GM12864 (cell line): ENCODE measurements around the gene SIAH3.

ENCODE experiments used
- DNase-seq: peaks from one replicate; pipeline ENCODE4 v3.0.0-alpha.2; 2011; ENCODE audit warnings: low read depth
- H3K4me3 ChIP-seq: 2 replicates; pipeline ENCODE4 v1.5.1; 2011; ENCODE audit warnings: mild to moderate bottlenecking, low read depth, low read length, control low read depth
- CTCF ChIP-seq: IDR thresholded peaks from 2 replicates; pipeline ENCODE4 v1.5.1; 2011; ENCODE audit warnings: low read depth, mild to moderate bottlenecking, moderate library complexity, low read length, control low read depth, inconsistent platforms; ENCODE audit errors: missing control alignments

The SIAH3 gene

GRCh38 chr13:45850027-45850613, 1.4 kb downstream of the SIAH3 start:
- TF ChIP-seq CTCF: no peak
- no peak for DNase-seq
- no peak overlapping the region for H3K4me3 ChIP-seq

- no peak overlapping the region for H3K4me3 ChIP-seq
- DNase-seq: no peak
- TF ChIP-seq CTCF: no peak
Observed at GRCh38 chr13:45849408-45849807, 2.1 kb downstream of the SIAH3 start.

- no peak for TF ChIP-seq CTCF
- DNase-seq: no peak
- no peak overlapping the region for H3K4me3 ChIP-seq
Observed at GRCh38 chr13:45847554-45848224, 3.9 kb downstream of the SIAH3 start.

- no peak for DNase-seq
- H3K4me3 ChIP-seq: no peak overlapping the region
- no peak for TF ChIP-seq CTCF
Observed at GRCh38 chr13:45846681-45847080, 4.9 kb downstream of the SIAH3 start.

GRCh38 chr13:45838171-45838745, 13.3 kb downstream of the SIAH3 start:
- no peak overlapping the region for H3K4me3 ChIP-seq
- TF ChIP-seq CTCF: no peak
- no peak for DNase-seq

DNA sequence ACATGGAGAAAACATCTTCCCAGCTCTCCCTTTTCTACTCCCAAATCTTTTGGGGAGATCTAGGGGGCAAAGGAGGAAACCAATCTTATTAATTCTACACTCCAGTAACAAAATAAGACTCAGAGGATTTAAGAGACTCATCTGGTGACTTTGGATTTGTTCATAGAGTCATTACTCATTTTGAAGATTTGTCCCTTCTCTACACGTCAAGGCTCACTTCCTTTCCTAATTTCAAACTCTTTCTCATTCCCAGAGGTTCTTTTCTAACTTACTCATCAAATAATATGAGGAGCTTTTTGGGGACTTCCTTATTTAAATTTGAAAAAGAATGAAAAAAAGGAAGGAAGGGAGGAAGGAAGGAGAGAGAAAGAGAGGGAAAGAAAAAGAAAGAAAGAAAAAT, 14.4 kb downstream of the SIAH3 start:
- DNase-seq: no peak
- H3K4me3 ChIP-seq: no peak overlapping the region
- TF ChIP-seq CTCF: no peak
